H1 (cell line): Measurements from ENCODE around the gene ARPP19.

Experiments used
- ATF3 ChIP-seq: IDR thresholded peaks from 2 replicates; pipeline ENCODE4 v1.6.1; 2011; ENCODE audit warnings: low read depth, mild to moderate bottlenecking, low read length; ENCODE audit not compliant: insufficient read depth
- CEBPB ChIP-seq: IDR thresholded peaks from 2 replicates; pipeline ENCODE4 v1.6.1; 2012; ENCODE audit warnings: low read depth, low read length
- CREB1 ChIP-seq: IDR thresholded peaks from 2 replicates; pipeline ENCODE4 v1.6.1; 2012; ENCODE audit warnings: inconsistent platforms
- CTCF ChIP-seq, 3 experiments: IDR thresholded peaks; 1 replicate in 2 of 3; 2 replicates in 1 of 3; pipeline versions ENCODE4 v1.5.1 to v1.6.1; 2011; ENCODE audit warnings: low read length in 3 of 3, mild to moderate bottlenecking in 3 of 3, inconsistent platforms in 2 of 3, low read depth in 1 of 3, moderate library complexity in 1 of 3; ENCODE audit not compliant: insufficient read depth in 1 of 3; ENCODE audit errors: control extremely low read depth in 1 of 3
- EZH2 ChIP-seq: fragments of 200-600 bp; sonication (generic); IDR thresholded peaks from 2 replicates; pipeline ENCODE4 v1.7.1; 2012; ENCODE audit warnings: low read depth, mild to moderate bottlenecking, moderate library complexity, low read length, inconsistent platforms; ENCODE audit not compliant: severe bottlenecking
- POLR2A ChIP-seq, 2 experiments: IDR thresholded peaks; 1 replicate in 1 of 2; 2 replicates in 1 of 2; pipeline ENCODE4 v1.6.1; 2011; ENCODE audit warnings: low read depth in 2 of 2, low read length in 2 of 2, mild to moderate bottlenecking in 2 of 2; ENCODE audit errors: control extremely low read depth in 1 of 2
- POLR2AphosphoS5 ChIP-seq: IDR thresholded peaks from 2 replicates; pipeline ENCODE4 v1.6.1; 2011; ENCODE audit warnings: low read depth, low read length
- SIRT6 ChIP-seq: IDR thresholded peaks from one replicate; pipeline ENCODE4 v1.7.1; 2012; ENCODE audit warnings: low read length, inconsistent platforms
- SP1 ChIP-seq: IDR thresholded peaks from 2 replicates; pipeline ENCODE4 v1.6.1; 2011; ENCODE audit warnings: low read depth, low read length
- TEAD4 ChIP-seq: IDR thresholded peaks from 2 replicates; pipeline ENCODE4 v1.6.1; 2012; ENCODE audit warnings: low read depth, low read length, inconsistent platforms, mixed read lengths

GRCh38 chr15:52576692-52577091 lies 7.9 kb upstream of the ARPP19 start:
- TF ChIP-seq SP1, result no peak
- no peak for TF ChIP-seq POLR2AphosphoS5
- TF ChIP-seq TEAD4, result no peak
- TF ChIP-seq CTCF (IDR thresholded peaks at IDR 0.05; ENCODE audit: control extremely low read depth in 1 of 3, insufficient read depth in 1 of 3, low read depth in 1 of 3, low read length in 3 of 3), result no peak
- no peak for TF ChIP-seq EZH2
- no peak for TF ChIP-seq SIRT6
- no peak for TF ChIP-seq POLR2A (IDR thresholded peaks at IDR 0.05; ENCODE audit: control extremely low read depth in 1 of 2, low read depth in 2 of 2, low read length in 2 of 2)
- TF ChIP-seq CEBPB, result no peak
- no peak for TF ChIP-seq ATF3
- no peak for TF ChIP-seq CREB1
